IPS-18a (cell line): Measurements from ENCODE around the gene LRRC27.

Experiments
- H3K27ac ChIP-seq: one replicate; pipeline ENCODE4 v1.5.1; 2013; ENCODE audit warnings: low read length
- H3K27me3 ChIP-seq: one replicate; pipeline ENCODE4 v1.6.1; 2013; ENCODE audit warnings: mild to moderate bottlenecking, low read length; ENCODE audit not compliant: control insufficient read depth, insufficient read depth
- H3K36me3 ChIP-seq: one replicate; pipeline ENCODE4 v1.6.1; 2013; ENCODE audit warnings: low read depth, low read length; ENCODE audit not compliant: control insufficient read depth
- H3K4me1 ChIP-seq: one replicate; pipeline ENCODE4 v1.6.1; 2013; ENCODE audit warnings: low read depth, low read length; ENCODE audit not compliant: control insufficient read depth
- H3K4me3 ChIP-seq: one replicate; pipeline ENCODE4 v1.5.1; 2013; ENCODE audit warnings: low read length
- H3K9ac ChIP-seq: one replicate; pipeline ENCODE4 v1.6.1; 2013; ENCODE audit warnings: mild to moderate bottlenecking, low read length, moderate library complexity
- H3K9me3 ChIP-seq: one replicate; pipeline ENCODE4 v1.6.1; 2013; ENCODE audit warnings: low read depth, low read length; ENCODE audit not compliant: control insufficient read depth

LRRC27 gene

DNA sequence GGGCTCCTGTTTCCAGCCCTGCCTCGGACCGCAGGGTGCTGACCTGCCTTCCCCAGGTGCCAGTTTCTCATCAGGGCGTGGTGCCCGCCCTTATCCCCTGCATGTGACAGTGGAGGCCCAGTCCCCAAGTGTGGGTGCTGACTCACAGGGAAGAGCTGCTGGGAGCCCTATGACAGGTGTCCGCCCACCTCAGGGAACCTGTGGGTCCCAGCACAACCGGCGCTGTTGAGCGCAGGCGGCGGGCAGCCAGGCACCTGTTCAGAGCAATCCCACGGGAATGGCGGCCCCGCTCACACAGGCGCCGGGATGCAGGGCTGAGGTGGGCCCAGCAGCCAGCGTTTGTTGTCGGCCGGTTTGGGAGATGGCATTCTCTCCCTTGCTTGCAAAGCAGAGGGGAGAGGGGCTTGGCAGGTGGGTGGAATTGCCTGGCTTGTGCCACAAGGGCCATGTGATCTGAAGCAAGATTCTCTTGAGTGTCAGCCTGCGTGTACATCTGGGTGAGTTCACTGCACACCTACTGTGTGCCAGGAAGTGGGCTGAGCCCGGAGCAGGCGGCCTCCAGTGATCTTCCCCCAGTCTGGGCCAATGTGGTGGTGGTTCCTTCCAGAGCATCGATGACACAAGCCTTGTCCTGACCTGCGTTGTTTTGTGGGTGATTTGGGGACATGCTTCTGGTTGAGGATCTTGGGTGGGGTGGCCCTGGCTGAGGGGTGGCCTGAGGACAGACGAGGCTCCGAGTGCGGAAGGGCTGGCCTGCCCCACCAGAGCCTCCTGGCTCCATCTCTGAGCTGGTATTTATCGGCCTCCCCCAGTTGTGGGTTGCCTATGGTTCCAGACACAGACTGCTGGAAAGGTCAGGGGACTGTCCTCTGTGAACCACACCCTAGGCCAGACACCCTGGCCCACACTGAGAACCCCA is 67.4 kb downstream of the LRRC27 start:
- H3K4me1 ChIP-seq = peaks cover 4% of the 10 kb centered on the region

DNA sequence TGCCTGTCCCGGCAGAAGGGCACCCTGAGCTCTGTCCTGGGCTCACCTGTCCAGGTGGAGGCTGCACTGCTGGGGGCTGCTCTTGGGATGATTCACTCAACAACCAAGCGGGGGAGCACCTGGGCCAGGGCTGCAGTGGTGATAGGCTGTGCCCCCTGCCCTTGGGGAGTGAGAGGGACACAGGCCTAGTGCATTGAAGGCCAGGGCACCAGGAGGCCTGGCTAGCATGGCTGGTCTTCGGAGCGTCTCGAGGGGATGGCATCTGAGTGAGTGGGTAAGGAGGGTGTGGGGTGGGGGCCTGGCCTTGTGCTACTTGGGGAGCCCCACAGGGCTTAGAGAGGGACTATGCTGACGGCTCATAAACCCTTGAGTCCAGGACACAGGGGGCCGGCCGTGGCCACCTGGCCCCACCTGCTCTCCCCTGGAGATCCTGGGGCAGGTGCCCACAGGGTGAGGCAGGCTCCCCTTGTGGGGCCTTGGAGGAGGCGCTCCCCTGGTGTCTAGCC is 68.1 kb downstream of the LRRC27 start:
- Histone ChIP-seq H3K9ac (no peak overlapping the region), H3K9me3 (no peaks in the 10 kb centered on the region), H3K27ac (no peak overlapping the region), H3K4me1 (peaks cover 4% of the 10 kb centered on the region), H3K4me3 (no peak overlapping the region), H3K27me3 (peaks cover 19% of the 10 kb centered on the region), H3K36me3 (no peaks in the 10 kb centered on the region)

More for the DNA sequence above, 67.4 kb downstream of the LRRC27 start:
- peaks cover 19% of the 10 kb centered on the region for H3K27me3 ChIP-seq
- H3K4me3 ChIP-seq = no peak overlapping the region
- H3K36me3 ChIP-seq = no peaks in the 10 kb centered on the region
- H3K9me3 ChIP-seq = no peaks in the 10 kb centered on the region
- no peak overlapping the region for H3K27ac ChIP-seq
- H3K9ac ChIP-seq = no peak overlapping the region

DNA sequence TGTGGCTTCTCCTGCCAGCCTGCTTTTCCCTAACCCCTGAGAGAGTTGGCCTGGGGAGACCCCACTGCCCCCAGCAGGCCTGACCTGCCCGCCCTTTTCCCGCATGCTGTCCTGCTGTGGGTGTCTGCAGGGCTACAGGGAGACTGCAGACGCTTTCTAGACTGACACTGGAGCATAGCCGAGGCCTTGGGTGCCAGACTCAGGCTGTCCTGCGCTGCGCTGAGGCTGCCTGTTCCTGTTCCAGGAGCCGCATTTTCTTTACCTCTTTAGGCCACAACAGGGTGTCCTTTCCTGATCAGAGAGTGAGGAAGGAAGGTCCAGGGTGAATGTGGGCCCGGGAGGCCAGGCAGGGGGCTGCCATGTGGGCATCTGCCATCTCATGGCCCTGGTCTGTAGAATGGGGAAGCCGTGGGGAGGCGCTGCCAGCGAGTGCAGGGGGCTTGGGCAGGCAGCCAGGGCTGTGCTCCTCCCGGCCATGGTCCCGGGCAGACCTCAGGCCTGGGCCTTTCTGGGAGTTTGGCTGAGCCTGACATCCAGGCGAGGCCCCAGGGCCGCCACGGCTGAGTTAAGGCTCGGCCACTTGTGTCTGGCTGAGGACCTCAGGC is 68.7 kb downstream of the LRRC27 start:
- H3K9ac ChIP-seq = no peak overlapping the region
- H3K9me3 ChIP-seq = no peaks in the 10 kb centered on the region
- H3K4me1 ChIP-seq = peaks cover 4% of the 10 kb centered on the region
- H3K27me3 ChIP-seq = peaks cover 14% of the 10 kb centered on the region
- H3K27ac ChIP-seq = no peak overlapping the region
- H3K4me3 ChIP-seq = no peak overlapping the region
- H3K36me3 ChIP-seq = no peaks in the 10 kb centered on the region

DNA sequence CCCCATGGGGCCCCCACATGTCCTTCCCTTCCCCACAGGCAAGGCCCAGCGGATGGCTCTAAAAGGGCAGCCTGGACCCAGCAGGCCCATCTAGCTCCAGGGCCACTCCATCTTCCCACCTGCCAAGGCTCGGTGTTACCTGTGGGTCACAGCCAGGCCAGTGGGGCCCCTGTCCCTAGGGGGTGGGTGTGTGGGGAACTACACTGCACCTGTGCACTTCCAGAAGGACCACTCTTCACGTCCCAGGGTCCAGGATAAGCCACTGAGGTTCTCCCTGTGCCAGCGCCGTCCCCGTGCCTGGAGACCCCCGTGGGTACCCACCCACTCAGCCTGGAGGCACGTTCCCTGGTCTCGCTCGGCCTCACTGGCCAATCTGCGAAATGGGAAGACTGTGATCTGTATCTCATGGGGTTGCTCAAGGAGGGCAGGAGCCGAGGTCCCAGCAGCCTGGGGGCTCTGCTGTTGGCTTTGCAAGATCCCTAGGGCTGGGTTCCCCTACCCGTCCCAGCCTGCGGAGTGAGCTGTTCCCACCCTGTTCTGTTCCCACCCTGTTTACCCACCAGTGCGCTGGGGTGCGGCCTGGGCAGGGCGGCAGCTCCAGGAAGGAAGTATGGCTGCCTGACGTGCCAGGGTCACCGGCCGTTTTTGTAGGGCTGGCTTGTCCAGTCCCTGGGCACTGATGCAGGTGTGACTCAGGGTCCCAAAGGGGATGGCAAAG is 69.6 kb downstream of the LRRC27 start:
- peaks cover 4% of the 10 kb centered on the region for H3K4me1 ChIP-seq
- H3K4me3 ChIP-seq = no peak overlapping the region
- H3K9ac ChIP-seq = no peak overlapping the region
- H3K27ac ChIP-seq = no peak overlapping the region
- no peaks in the 10 kb centered on the region for H3K9me3 ChIP-seq
- no peaks in the 10 kb centered on the region for H3K36me3 ChIP-seq
- H3K27me3 ChIP-seq = peaks cover 13% of the 10 kb centered on the region

DNA sequence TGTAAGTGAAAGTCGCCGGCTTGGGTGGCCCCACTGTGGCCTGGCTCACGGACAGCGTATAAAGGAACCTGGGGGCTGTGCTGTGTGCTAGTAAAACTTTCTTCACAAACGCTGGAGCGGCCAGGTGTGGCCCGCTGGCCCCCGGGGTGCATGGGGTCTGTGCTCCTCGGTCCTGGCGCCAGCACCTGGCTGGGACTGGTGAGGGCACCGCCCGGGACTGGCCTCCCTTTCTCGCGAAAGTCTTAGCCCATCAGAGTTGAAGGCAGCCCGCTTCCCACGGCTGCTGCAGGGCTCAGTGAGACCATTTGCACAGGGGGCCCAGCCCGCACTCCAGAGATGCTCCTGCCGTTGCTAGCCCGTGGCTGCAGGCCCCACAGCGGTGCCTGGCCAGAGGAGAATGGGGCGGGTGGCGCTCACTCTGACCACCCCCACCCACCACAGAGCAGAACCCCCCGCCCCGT is 70.8 kb downstream of the LRRC27 start:
- Histone ChIP-seq H3K36me3 (no peaks in the 10 kb centered on the region), H3K4me3 (no peak overlapping the region), H3K4me1 (peaks cover 11% of the 10 kb centered on the region), H3K27me3 (peaks cover 8% of the 10 kb centered on the region), H3K27ac (no peak overlapping the region), H3K9ac (no peak overlapping the region), H3K9me3 (no peaks in the 10 kb centered on the region)

DNA sequence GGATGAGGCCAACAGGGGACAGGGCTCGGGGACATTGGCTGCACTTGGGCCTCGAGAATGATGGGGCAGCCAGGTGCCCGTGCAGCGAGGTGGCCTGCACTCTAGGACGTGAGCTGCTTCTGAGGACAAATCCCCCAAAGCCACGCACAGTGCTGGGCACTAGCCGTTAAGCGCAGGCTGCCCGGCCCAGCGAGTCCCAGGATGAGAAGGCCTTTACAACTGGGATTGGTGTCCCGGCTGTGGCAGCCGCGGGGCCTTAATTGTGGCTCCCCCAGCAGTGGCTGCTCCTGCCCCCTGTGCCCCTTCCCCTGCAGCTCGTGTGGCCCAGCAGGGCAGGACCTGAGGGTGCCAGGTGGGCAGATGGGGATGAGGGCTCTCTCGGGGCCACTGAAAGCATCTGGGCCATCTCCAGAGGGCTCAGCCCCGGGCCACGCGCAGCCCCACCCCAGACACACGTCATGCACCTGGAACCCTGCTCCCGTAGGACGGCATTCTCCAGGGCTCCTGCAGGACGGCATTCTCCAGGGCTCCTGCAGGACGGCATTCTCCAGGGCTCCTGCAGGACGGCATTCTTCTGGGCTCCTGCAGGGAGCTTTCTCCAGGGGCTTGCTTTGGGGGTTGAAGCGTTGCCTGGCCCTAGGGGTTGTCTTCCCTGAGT is 71.6 kb downstream of the LRRC27 start:
- H3K9ac ChIP-seq = no peak overlapping the region
- H3K27me3 ChIP-seq = peaks cover under 1% of the 10 kb centered on the region
- no peak overlapping the region for H3K4me3 ChIP-seq
- H3K36me3 ChIP-seq = no peaks in the 10 kb centered on the region
- H3K4me1 ChIP-seq = peaks cover 19% of the 10 kb centered on the region
- H3K27ac ChIP-seq = no peak overlapping the region
- no peaks in the 10 kb centered on the region for H3K9me3 ChIP-seq

DNA sequence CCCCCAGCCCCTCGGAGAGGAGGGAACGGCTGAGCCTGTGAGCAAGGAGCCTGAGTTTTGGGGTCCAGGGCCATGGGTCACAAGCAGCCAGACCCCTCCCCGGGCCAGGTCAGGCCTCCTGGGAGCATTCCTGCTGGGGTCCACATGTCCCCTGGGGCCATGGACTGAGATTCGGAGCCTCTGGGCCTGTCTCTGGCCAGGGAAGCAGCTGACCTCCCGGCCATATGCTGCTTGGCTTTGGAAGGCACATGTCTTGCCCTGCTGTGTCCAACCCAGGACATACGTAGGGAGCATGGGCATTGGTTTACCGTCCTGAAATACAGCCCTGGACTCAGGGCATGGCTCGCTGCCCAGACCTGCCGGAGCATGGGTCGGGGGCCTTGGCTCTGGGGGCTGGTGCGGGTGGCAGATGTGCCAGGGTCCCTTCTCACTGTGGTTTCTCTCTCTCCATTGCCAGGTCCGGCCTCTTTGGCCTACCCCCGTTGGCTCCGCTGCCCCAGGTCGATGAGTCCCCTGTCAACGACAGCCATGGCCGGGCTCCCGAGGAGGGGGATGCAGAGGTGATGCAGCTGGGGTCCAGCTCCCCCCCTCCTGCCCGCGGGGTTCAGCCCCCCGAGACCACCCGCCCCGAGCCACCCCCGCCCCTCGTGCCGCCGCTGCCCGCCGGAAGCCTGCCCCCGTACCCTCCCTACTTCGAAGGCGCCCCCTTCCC is 72.3 kb downstream of the LRRC27 start:
- Histone ChIP-seq H3K4me1 (peaks cover 25% of the 10 kb centered on the region), H3K36me3 (no peaks in the 10 kb centered on the region), H3K9ac (no peak overlapping the region), H3K9me3 (no peaks in the 10 kb centered on the region), H3K27ac (no peak overlapping the region), H3K4me3 (no peak overlapping the region), H3K27me3 (no peaks in the 10 kb centered on the region)

DNA sequence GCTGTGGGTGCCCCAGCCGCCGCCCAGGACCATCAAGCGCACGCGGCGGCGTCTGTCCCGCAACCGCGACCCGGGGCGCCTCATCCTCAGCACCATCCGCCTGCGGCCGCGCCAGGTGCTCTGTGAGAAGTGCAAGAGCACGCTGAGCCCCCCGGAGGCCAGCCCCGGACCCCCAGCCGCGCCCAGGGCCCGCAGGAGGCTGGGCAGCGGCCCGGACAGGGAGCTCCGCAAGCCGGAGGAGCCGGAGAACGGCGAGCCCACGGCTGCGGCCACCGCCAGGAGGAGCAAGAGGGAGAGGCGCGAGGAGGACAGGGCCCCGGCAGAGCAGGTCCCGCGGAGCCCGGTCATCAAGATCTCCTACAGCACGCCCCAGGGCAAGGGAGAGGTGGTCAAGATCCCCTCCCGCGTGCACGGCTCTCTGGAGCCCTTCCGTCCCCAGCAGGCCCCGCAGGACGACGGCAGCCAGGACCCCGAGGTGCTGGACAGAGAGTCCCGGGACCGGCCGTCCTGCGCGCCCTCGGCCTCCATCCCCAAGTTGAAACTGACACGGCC is 73.0 kb downstream of the LRRC27 start:
- Histone ChIP-seq H3K4me3 (no peak overlapping the region), H3K27ac (no peak overlapping the region), H3K4me1 (peaks cover 29% of the 10 kb centered on the region), H3K36me3 (no peaks in the 10 kb centered on the region), H3K9me3 (no peaks in the 10 kb centered on the region), H3K27me3 (no peaks in the 10 kb centered on the region), H3K9ac (no peak overlapping the region)

DNA sequence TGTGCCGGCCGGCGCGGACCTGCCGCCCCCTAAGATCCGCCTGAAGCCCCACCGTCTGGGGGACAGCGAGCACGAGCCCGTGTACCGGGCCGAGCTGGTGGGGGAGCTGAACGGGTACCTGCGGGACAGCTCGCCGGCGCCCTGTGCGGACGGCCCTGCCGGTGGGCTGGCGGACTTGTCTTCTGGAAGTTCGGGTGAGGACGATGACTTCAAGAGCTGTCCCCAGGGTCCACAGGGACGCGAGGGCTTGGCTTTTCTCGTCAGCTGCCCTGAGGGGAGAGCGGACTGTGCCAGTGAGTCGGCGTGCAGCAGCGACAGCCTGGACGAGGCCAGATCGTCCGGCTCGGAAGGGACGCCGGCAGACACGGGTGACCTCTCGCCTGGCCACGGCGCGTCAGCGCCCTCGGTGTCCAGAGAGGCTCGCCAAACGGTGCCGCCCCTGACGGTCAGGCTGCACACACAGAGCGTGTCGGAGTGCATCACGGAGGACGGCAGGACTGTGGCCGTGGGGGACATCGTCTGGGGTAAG is 73.5 kb downstream of the LRRC27 start:
- H3K27me3 ChIP-seq = no peaks in the 10 kb centered on the region
- no peak overlapping the region for H3K27ac ChIP-seq
- no peaks in the 10 kb centered on the region for H3K36me3 ChIP-seq
- peaks cover 30% of the 10 kb centered on the region for H3K4me1 ChIP-seq
- H3K9me3 ChIP-seq = no peaks in the 10 kb centered on the region
- H3K4me3 ChIP-seq = no peak overlapping the region
- H3K9ac ChIP-seq = no peak overlapping the region

DNA sequence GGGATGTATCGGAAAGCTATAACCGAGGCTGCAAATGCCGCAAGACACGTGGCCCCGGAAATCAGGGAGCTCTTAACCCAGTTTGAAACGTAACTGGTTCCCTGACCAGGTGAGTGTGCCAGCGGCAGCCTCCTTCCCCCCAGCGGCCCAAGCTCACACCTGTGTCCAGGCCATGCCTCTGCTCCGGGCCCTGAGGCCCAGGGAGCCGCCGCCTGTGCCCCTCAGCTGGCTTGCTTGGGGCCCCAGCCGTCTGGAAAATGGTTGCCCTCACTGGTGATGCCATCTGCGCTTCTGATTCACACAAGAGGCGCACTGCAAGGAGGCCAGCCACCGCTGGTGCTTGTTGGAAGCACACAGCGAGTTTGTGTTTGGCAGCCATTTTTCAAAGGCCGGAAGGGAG is 74.2 kb downstream of the LRRC27 start:
- Histone ChIP-seq H3K27ac (no peak overlapping the region), H3K9ac (no peak overlapping the region)

More for the DNA sequence above, 74.2 kb downstream of the LRRC27 start:
- Histone ChIP-seq H3K4me1 (peaks cover 26% of the 10 kb centered on the region), H3K36me3 (no peaks in the 10 kb centered on the region), H3K27me3 (no peaks in the 10 kb centered on the region), H3K9me3 (no peaks in the 10 kb centered on the region), H3K4me3 (no peak overlapping the region)
